Chondrocyte (in vitro differentiated cells): ENCODE measurements around the gene TMEM120B. TPM values are rescaled to one million over a fixed set of nuclear protein-coding genes. Genes with fewer than 3 reads are reported as not detected.

Experiments
- DNase-seq: peaks from one replicate; pipeline ENCODE4 v3.0.0; 2021; ENCODE audit warnings: mixed read lengths, low spot score
- H3K27ac Mint-ChIP-seq: one replicate; pipeline ENCODE4 v1.8.0; 2021; ENCODE audit warnings: mild to moderate bottlenecking, moderate library complexity, mixed read lengths; ENCODE audit not compliant: unreplicated experiment
- H3K27me3 Mint-ChIP-seq: 2 replicates; pipeline ENCODE4 v1.8.0; 2021; ENCODE audit warnings: low read depth, mixed read lengths
- H3K36me3 Mint-ChIP-seq: 2 replicates; pipeline ENCODE4 v1.8.0; 2021; ENCODE audit warnings: low read depth, mixed read lengths
- H3K4me1 Mint-ChIP-seq: 2 replicates; pipeline ENCODE4 v1.8.0; 2021; ENCODE audit warnings: low read depth, mild to moderate bottlenecking, mixed read lengths
- H3K4me3 Mint-ChIP-seq: one replicate; pipeline ENCODE4 v1.8.0; 2021; ENCODE audit warnings: mild to moderate bottlenecking, moderate library complexity, mixed read lengths; ENCODE audit not compliant: unreplicated experiment
- H3K9me3 Mint-ChIP-seq: 2 replicates; pipeline ENCODE4 v1.8.0; 2021; ENCODE audit warnings: low read depth, mixed read lengths
- CTCF ChIP-seq: fragments of 200-600 bp; sonication (generic); IDR thresholded peaks from 2 replicates; pipeline ENCODE4 v1.5.0; 2021; ENCODE audit warnings: antibody characterized with exemption, mild to moderate bottlenecking, moderate library complexity
- total RNA-seq: library from RNA; stranded (reverse); gene quantifications from 3 replicates; pipeline ENCODE4 v1.2.1, GENCODE V29; 2021

Gene TMEM120B
- total RNA-seq, 1 donor from 2014 or later, result 15.3 TPM

- Mint-ChIP-seq H3K27ac (no peak overlapping the region), H3K9me3 (no peaks in the 10 kb centered on the region), H3K4me3 (no peak overlapping the region), H3K4me1 (no peaks in the 10 kb centered on the region), H3K36me3 (peaks cover 42% of the 10 kb centered on the region), H3K27me3 (no peaks in the 10 kb centered on the region)
- TF ChIP-seq CTCF, result no peak
- DNase-seq, result no peak
These were observed 116.8 kb downstream of the TMEM120B start for GRCh38 chr12:121829250-121829918.

- no peak for TF ChIP-seq CTCF
- H3K4me1 Mint-ChIP-seq, result no peaks in the 10 kb centered on the region
These were observed 117.6 kb downstream of the TMEM120B start for GRCh38 chr12:121830134-121830533.

GRCh38 chr12:121830588-121831265, 118.2 kb downstream of the TMEM120B start:
- H3K4me1 Mint-ChIP-seq, result no peaks in the 10 kb centered on the region
- H3K27me3 Mint-ChIP-seq, result no peaks in the 10 kb centered on the region
- peaks cover 42% of the 10 kb centered on the region for H3K36me3 Mint-ChIP-seq
- H3K4me3 Mint-ChIP-seq, result no peak overlapping the region
- H3K9me3 Mint-ChIP-seq, result no peaks in the 10 kb centered on the region
- TF ChIP-seq CTCF, result no peak
- DNase-seq, result no peak
- H3K27ac Mint-ChIP-seq, result no peak overlapping the region

More at GRCh38 chr12:121830134-121830533, 117.6 kb downstream of the TMEM120B start:
- Mint-ChIP-seq H3K36me3 (peaks cover 42% of the 10 kb centered on the region), H3K9me3 (no peaks in the 10 kb centered on the region), H3K4me3 (no peak overlapping the region), H3K27me3 (no peaks in the 10 kb centered on the region), H3K27ac (no peak overlapping the region)
- DNase-seq, result no peak

Other genes starting within 250 kb of the TMEM120B start
- 21.3 to 25.3 TPM (median 21.8 TPM) in 3 replicates for gene KDM2B, start 131.7 kb upstream of the TMEM120B start, total RNA-seq
- gene ORAI1, start 86.2 kb upstream of the TMEM120B start, total RNA-seq, result 6.0 to 9.3 TPM (median 8.9 TPM) in 3 replicates
- gene MORN3, start 43.1 kb upstream of the TMEM120B start, total RNA-seq, result 0.10 to 0.44 TPM (median 0.15 TPM) in 3 replicates
- gene RHOF, start 80.9 kb downstream of the TMEM120B start, total RNA-seq, result 9.6 to 14.1 TPM (median 10.8 TPM) in 3 replicates
- 18.8 to 19.7 TPM (median 19.4 TPM) in 3 replicates for gene SETD1B, start 91.3 kb downstream of the TMEM120B start, total RNA-seq
- not detected in 3 replicates for gene HPD, start 146.1 kb downstream of the TMEM120B start, total RNA-seq
- gene PSMD9, start 176.0 kb downstream of the TMEM120B start, total RNA-seq, result 49.7 to 61.9 TPM (median 53.5 TPM) in 3 replicates
- gene CFAP251, start 205.8 kb downstream of the TMEM120B start, total RNA-seq, result 3.5 to 6.4 TPM (median 4.5 TPM) in 3 replicates